HTR-8/SVneo (cell line): ENCODE results near the gene NSL1.
"Not testable (repeated sequence)": the region's sequence is repeated elsewhere in the genome, so short reads cannot be mapped to it uniquely, and the experiment has no call there.

Experiments used
- DNase-seq: peaks from one replicate; pipeline ENCODE4 v3.0.0; 2011; ENCODE audit warnings: low spot score, mixed read lengths; ENCODE audit not compliant: insufficient read length
- FAIRE-seq: peaks from 2 replicates; lab custom pipeline; 2011; peaks lifted over from hg19 to GRCh38; lab: Jason Lieb, UNC

NSL1 gene, protein sequence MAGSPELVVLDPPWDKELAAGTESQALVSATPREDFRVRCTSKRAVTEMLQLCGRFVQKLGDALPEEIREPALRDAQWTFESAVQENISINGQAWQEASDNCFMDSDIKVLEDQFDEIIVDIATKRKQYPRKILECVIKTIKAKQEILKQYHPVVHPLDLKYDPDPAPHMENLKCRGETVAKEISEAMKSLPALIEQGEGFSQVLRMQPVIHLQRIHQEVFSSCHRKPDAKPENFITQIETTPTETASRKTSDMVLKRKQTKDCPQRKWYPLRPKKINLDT

DNA sequence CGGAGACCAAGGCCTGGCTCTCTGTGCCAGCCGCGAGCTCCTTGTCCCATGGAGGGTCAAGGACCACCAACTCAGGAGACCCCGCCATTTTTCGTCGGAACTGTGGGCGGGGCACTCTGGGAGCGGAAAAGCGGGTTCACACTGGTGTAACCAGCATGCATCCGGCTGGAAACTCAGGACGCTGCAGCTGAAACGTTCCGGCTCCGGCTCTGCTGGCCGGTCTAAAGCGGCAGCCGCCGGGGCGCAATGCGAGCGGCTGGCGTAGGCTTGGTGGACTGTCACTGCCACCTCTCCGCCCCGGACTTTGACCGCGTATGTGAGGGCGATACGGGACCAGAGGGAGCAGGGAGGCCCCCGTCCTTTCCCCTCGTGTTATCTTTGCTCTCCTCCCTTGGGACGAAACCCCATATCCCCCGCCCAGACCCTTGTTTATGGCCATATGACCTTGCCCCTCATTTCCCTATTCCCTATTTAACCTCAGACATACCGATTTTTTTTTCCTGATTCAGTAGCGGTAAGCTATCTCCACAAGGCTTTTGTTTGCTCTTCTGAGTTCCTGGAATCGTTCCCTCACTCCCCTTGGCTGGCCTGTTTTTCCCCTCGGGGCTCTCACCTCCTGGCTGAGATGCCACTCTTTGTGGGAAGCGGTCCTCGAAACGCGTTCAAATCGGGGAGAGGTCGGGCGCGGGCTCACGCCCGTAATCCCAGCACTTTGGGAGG lies at the start of gene NSL1, which contains the start of gene TATDN3:
Gene NSL1, minus strand, starts transcription at position 102 of the 720 bp plus-strand sequence. Its CDS starts 14 bp downstream, at position 88.
Gene TATDN3, plus strand, starts transcription at position 219 of the 720 bp plus-strand sequence. Its CDS starts 28 bp downstream, at position 247.
- peak; percentile 84 for DNase-seq
- peak; percentile 73 for FAIRE-seq

DNA sequence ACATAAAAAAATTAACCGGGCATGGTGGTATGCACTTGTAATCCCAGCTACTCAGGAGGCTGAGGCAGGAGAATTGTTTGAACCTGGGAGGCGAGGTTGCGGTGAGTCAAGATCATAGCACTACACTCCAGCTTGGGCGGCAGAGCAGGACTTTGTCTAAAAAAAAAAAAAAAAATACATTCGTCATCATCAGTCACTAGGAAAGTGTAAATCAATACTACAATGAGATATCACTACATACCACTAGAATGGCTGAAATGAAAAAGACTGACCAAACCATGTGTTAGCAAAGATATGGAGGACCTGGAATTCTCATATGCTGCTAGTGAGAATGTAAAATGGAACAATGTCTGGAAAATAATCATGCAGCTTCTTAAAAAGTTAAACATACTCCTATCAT lies 46.6 kb upstream of the NSL1 start:
- DNase-seq = no peak
- FAIRE-seq = no peak

DNA sequence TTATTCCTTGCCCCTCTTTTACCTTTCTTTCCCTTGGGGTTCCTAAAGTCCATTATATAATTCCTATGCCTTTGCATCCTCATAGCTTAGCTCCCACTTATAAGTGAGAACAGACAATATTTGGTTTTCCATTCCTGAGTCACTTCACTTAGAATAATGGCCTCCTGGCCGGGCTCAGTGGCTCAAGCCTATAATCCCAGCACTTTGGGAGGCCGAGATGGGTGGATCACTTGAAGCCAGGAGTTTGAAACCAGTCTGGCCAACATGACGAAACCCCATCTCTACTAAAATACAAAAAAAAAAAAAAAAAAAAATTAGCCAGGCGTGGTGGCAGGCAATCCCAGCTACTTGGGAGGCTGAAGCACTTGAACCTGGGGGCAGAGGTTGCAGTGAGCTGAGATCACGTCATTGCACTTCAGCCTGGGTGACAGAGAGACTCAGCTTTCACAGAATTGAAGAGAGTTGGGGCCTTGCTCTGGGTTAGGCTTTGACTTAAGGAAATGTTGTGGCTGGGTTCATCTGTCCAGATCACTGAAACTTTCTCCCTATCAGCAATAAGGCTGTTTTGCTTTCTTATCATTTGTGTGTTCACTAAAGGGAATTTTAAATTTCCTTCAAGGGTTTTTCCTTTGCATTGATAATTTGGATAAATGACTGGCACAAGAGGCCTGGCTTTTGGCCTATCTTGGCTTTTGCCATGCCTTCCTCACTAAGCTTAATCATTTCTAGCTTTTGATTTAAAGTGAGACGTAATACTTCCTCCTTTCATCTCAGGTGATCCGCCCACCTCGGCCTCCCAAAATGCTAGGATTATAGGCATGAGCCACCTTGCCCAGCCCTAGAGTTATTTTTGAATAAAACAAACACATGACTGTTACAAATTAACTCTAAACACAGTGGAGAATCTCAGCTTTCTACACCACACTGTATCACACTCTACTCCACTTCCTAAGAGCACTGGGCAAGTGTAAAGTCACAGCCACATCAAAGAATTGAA lies 41.9 kb upstream of the NSL1 start:
- not testable (repeated sequence) for DNase-seq, FAIRE-seq

DNA sequence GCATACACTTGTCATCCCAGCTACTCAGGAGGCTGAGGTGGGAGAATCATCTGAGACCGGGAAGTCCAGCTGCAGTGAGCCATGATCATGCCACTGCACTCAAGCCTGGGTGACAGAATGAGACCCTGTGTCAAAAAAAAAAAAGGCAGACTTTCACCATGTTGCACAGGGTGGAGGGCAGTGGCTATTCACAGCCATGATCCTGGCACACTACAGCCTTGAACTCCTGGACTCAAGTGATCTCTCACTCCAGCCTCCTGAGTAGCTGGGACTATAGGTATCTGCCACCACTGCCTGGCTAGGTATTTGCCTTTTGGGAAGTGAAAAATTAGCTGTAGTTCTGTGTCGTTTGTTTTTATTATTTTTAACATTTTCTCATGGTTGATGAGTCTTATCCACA lies 36.8 kb upstream of the NSL1 start:
- DNase-seq (no peak), FAIRE-seq (no peak)

DNA sequence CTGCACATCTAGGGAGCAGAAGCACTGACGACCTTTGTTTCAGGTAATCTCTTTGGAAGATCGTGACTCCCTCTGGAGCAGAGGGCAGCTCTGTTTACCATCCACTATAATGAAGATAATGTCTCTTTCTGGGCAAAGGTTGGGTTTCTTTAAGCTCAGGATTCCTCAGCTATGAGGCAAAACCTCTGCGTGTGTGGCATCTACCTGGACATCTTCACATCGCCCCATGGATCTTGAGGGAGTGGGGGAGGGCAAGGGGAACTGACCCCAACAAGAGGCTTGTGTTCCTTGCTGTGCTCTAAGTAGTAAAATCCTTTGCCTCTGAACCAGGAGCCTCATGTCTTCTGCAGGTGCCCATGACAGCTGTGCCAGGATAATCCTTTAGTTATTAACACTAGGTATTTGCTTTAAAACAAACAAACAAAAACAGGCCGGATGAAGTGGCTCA lies 36.3 kb upstream of the NSL1 start:
- DNase-seq (no peak), FAIRE-seq (no peak)

DNA sequence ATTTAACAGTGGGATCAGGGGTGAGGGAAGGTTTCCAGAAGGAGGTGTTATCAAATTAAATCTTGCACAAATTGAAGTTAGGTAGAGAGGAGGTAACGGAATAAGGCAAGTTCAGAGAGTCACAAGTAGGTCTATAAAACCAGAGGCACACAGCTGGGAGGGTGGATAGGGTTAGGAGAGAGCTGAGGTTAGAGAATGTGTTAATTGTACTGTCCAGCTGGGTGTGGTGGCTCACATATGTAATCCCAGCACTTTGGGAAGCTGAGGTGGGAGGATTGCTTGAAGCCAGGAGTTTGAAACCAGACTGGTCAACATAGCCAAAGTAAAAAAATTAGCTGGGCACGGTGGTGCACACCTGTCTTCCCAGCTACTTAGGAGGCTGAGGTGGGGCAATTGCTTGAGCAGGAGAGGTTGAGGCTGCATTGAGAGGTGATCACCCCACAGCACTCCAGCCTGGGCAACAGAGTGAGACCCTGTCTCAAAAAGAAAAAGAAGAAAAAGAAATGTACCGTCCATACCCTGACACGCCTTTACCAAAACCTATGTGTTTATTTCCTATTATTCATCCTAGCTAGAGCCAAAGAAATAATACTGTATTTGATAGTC lies 35.7 kb upstream of the NSL1 start:
- FAIRE-seq = no peak
- DNase-seq = no peak

DNA sequence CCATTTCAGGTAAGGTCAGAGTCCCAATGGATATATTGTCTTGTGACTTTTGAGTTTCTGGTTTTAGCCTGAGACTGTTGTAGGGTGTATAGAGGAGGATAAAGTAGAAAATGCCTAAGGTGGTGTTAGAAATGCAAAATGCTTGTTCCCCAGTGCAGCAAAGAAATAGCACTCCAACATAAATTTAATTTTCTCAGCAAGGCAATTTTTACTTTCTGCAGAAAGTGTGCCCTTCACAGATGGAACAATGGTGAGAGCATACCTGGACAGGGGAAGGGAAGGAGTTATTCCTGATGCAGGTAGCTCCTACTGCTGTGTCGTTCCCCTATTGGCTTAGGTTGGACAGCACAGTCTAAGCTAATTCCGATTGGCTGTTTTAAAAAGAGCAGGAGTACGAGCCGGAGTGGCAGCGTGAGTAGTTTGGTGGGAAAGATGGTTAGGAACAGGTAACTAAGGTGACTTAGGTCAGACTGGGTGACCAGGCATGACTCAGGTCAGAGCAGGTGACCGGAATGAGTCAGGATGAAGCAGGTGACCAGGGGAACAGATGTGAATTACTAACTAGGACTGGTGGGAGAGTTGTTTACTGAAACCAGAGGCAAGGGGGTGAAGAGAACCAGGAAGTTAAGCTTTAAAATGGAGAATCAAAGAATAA lies 34.3 kb upstream of the NSL1 start:
- FAIRE-seq (no peak), DNase-seq (no peak)

DNA sequence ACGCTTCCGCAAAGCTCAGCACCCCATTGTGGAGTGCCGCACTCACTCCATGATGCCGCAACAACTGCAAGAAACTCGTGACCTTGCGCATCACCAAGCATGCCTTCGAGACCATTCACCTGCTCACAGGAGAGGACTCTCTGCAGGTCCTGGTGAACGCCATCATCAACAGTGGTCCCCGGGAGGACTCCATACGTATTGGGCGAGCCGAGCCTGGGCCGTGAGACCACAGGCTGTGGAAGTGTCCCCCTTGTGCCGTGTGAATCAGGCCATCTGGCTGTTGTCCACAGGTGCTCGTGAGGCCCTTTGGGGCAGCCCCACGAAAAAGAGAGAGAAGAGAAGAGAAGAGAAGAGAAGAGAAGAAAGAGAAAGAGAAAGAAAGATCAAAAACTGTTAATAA lies 32.6 kb upstream of the NSL1 start:
- DNase-seq (no peak), FAIRE-seq (no peak)

DNA sequence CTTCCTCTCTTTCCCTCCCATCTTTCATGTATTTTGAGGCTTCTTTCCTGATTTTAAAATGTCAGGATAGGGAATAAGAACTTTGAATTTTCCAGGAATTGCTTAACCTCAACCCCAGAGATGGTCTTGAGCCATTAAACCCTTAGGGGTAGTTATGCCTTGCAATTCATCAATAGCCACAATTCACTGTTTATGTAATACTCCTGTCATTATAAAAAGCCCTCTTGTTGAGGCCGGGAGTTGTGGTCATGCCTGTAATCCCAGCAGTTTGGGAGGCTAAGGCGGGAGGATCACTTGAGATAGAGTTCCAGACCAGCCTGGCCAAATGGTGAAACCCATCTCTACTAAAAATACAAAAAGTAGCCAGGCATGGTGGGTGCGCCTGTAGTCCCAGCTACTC lies 31.4 kb upstream of the NSL1 start:
- FAIRE-seq = no peak

DNA sequence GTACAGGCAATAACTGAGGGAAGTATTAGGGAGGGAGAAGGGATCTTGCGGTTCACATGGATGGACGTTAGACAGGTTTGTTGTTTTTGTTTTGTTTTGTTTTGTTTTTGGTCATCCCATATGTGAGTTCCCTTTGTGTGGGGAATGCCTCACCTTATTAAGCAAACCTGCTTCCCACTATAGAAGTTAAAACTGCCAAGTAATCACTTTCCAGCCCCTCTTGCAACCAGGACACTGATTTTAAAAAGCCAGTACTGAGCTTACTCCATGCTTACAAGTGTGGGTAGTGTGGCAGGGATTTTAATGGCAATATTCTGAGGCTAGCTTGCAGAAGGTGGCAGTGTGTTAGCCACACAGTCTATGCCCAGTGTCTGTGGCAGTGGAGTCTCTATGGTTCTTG lies 29.4 kb upstream of the NSL1 start:
- DNase-seq = no peak
- no peak for FAIRE-seq

More for the DNA sequence above, 31.4 kb upstream of the NSL1 start:
- DNase-seq = no peak

DNA sequence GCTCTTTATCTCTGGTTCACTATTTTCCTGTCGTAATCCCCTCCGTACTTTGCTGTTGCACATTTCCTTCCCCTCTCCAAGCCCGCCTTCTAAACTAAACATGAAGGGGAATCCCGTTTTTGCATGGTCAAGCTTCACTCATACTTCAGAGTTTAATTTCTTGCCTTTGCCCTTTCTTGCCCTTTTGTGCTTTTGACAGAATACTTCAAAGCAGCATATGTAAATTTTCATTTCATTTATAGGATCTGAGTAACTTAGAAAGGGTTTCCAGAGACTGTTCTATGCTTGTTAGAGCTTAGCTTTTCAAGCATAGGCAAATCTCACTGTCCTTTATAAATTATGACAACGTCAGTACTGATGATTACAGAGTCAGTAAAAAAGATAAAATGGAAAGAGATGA lies 28.1 kb upstream of the NSL1 start:
- DNase-seq (no peak), FAIRE-seq (no peak)

DNA sequence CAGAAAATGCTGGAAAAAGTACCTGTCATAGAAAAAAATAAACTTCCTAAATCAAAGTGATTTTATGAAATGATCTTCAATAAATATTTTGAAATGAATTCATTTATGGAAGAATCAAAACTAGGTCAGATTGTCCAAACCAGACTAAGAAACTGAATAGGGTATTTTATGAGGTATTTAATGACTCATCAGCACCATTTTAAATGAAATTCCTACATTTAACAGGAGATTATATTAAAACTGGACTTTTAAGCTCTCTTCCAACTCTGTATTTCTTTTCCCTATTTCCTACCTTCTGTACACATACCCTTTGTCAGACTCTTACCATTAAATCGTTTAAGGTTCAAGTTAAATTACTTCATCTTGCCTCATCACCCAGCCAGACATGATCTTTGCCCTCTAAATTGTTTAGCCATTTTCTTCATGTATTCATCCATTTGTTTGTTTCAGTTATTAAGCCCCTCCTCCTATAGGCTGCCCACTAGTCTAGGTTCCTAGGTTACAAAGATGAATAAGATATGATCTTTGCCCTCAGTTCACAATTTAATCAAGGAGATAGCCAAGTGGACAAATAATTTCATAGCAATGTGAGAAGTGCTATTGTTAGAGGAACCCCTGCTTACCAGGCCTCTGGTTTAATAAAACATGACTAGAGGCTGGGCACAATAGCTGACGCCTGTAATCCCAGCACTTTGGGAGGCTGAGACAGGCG lies 25.1 kb upstream of the NSL1 start:
- DNase-seq = no peak
- FAIRE-seq = no peak

DNA sequence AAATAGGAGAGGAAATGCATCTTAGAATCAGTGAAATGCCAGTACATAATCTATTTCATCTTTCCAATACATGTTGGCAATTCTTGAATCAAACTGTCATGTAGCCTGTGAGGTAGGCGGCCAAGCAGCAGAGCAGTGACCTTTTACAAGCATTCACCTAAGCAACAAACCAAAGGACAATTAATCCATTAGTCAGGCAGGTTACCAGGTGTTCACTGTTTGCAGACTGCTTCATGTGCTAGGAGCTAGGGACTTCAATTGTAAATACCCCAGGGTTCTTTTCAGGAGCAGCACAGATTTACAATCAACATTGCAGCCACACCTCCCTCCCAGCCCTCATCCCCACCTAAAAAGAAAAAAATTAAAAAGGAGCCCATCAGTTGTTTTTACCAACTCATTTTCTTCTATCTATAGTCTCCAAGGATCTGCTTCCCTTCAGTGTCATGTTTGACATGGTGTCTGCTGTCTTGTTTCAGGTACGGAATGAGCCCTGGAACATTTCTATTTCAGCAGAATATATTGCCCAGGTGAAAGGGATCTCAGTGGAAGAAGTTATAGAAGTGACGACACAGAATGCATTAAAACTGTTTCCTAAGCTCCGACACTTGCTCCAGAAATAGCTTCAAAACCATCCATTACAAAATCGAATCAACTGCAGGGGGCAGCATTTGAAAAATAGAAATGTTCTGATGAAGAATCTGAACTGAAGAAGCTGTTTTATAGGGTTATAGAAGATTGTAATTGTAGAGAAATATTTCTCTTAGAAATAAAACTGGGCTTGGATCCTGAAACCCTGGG lies 23.2 kb upstream of the NSL1 start:
- FAIRE-seq = no peak
- no peak for DNase-seq

DNA sequence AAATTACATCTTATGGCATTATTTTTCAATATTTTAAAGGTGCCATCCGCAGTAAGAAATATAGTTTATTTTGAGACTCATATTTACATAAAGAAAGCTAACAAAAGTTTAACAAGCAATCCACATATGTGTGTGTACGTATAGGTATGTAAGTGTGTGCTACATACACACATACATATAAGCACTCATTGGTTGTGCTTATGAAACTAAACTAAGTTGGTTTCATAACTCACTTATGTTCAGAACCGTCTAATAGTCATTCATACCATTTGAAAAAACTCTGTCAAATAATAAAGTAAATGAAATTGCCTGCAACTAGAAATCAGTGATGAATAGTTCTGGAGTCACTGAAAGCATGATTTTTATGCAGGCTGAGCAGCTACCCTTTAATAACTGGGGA lies 14.2 kb upstream of the NSL1 start:
- FAIRE-seq (no peak), DNase-seq (no peak)

DNA sequence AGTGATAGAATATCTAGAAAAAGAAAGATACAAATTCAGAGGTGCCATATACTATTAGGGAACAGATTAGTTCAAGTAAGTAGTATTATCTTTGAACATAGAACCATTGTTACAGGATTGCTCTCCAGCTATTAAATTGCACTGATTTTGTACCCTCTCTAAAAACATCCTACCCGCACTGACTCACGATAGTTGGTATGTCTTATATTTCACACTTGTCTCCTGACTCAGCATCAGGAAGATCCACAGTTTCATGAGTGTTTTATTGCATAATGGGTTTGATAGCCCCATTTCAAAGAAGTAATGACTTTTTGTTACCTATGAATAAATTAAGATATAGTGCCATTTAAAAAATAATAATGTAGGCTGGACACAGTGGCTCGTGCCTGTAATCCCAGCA lies 6.1 kb upstream of the NSL1 start:
- FAIRE-seq = no peak

DNA sequence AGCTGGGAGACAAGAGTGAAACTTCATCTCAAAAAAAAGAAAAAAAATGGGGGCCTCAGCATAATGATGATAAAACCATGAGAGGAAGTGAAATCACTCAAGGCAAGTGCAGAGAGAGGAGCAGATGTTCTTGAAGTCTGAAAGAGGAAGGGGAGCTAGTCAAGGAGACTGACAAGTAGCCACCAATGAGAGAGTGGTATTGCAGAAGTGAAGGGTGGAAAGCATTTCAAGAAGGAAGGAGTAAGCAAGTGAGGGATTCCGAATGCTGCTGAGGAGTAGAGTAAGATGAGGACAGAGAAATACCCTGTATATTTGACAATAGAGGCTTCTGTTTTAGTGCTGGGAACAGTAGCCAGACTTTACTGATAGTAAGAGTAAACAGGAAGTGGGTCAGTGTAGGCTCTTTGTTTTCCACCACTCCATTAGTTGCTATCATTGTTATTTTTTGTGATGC lies 3.0 kb upstream of the NSL1 start:
- no peak for DNase-seq
- no peak for FAIRE-seq

More for the DNA sequence above, 6.1 kb upstream of the NSL1 start:
- no peak for DNase-seq

DNA sequence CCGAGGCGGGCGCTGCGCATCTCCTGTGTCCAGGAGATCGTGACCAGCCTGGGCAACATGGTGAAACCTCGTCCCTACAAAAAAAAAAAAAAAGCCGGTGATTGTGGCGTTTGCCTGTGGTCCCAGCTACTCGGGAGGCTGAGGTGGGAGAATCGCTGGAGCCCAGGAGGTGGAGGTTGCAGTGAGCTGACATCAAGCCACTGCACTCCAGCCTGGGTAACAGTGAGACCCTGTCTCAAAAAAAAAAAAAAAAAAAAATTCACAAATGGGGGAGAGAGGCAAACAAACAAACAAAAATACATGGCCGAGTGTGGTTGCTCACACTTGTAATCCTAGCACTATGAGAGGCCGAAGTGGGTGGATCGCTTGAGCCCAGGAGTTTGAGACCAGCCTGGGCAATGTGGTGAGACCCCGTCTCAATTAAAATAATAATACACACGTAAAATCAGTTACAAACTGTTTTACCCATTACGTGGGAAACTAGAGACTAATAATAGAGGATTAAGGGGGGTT lies 875 bp upstream of the NSL1 start:
- no peak for DNase-seq
- FAIRE-seq = no peak

DNA sequence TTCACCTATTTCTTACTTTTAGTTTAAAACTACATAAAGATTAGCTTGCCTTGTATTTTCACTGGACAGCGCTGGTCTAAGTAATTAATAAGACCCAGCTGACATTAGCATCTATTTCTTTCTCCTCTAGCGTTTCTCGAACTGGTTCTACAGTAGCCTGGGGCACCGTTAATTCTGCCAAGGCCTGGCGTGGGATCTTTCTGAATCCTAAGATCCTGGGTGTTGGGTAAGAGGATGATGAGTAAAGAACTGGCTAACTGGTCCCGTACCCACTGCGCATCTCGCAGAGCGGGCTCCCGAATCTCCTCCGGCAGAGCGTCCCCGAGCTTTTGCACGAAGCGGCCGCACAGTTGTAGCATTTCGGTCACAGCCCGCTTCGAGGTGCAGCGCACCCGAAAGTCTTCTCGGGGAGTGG lies 309 bp downstream of the NSL1 start:
- FAIRE-seq (no peak), DNase-seq (peak; percentile 75)
